Sigmoid colon (tissue), 7 donors: ENCODE data around the gene SRRM4. TPM values are rescaled to one million over a fixed set of nuclear protein-coding genes. Genes with fewer than 3 reads are reported as not detected.

Source experiments
- DNase-seq: peaks from one replicate; pipeline ENCODE4 v3.0.0-alpha.2; 2019
- H3K27ac ChIP-seq, 4 donors: fragments of 200-600 bp; sonication (generic); one replicate each; pipeline ENCODE4 v1.5.1; 2016 to 2019; ENCODE audit warnings: mild to moderate bottlenecking in 1 of 4
- H3K27me3 ChIP-seq, 3 donors: fragments of 200-600 bp; sonication (generic); one replicate each; pipeline ENCODE4 v1.5.1; 2019; ENCODE audit warnings: mild to moderate bottlenecking in 1 of 3
- H3K36me3 ChIP-seq, 4 donors: fragments of 200-600 bp; sonication (generic); one replicate each; pipeline ENCODE4 v1.5.1; 2016 to 2019
- H3K4me1 ChIP-seq, 4 donors: fragments of 200-600 bp; sonication (generic); one replicate each; pipeline ENCODE4 v1.5.1; 2017 to 2019
- H3K4me3 ChIP-seq, 4 donors: fragments of 200-600 bp; sonication (generic); one replicate each; pipeline ENCODE4 v1.5.1; 2017 to 2019; ENCODE audit warnings: mild to moderate bottlenecking in 2 of 4, moderate library complexity in 1 of 4
- H3K9me3 ChIP-seq, 4 donors: fragments of 200-600 bp in 3 of 4; sonication (generic) in 3 of 4; one replicate each; pipeline versions ENCODE4 v1.5.1 to v1.6.1; 2013 to 2019
- CTCF ChIP-seq, 4 experiments: fragments of 450-650 bp in 3 of 4; fragments of 200-600 bp in 1 of 4; IDR thresholded peaks; one replicate each; pipeline ENCODE4 v1.5.1; 2016 to 2019; ENCODE audit warnings: antibody characterized with exemption in 4 of 4, mild to moderate bottlenecking in 3 of 4, moderate library complexity in 2 of 4
- EP300 ChIP-seq, 4 donors: sonication (generic); formaldehyde crosslinking; IDR thresholded peaks; one replicate each; pipeline ENCODE4 v1.6.1; 2017; ENCODE audit warnings: antibody characterized with exemption in 4 of 4
- POLR2A ChIP-seq, 2 donors: fragments of 450-650 bp; IDR thresholded peaks; one replicate each; pipeline ENCODE4 v1.6.1; 2016; ENCODE audit warnings: antibody characterized with exemption in 2 of 2, mild to moderate bottlenecking in 2 of 2, moderate library complexity in 2 of 2
- POLR2AphosphoS5 ChIP-seq, 4 donors: sonication (generic); formaldehyde crosslinking; IDR thresholded peaks; one replicate each; pipeline ENCODE4 v1.6.1; 2017; ENCODE audit warnings: antibody characterized with exemption in 4 of 4
- WGBS, 2 donors: extraction: QIAGEN DNeasy Blood & Tissue Kit; methylation state at CpG; one replicate each; pipeline ENCODE4 v1.1.7; 2013; 5-methylcytosine and 5-hydroxymethylcytosine counted together
- intact Hi-C: fragments of 100-400 bp; cut with DNase I; formaldehyde crosslinking; loops from one replicate; pipeline ENCODE4 v1.15.1; 2023
- polyA plus RNA-seq, 3 donors: library from polyadenylated mRNA; stranded (reverse); fragments of 200-250 nt; gene quantifications; one replicate each; pipeline ENCODE4 v1.2.3, GENCODE V29; 2013
- total RNA-seq, 4 donors: library from RNA; depleted of rRNA; stranded (reverse); fragments of >200 nt; gene quantifications; one replicate each; pipeline ENCODE4 v1.1.0, GENCODE V29; 2016
- donor health status: healthy with polysubstance abuse.
- donor health status: Bipolar disorder and iron deficiency.
- donor health status: healthy.

The SRRM4 gene
- total and polyA plus RNA-seq, 7 donors: under 0.01 to 0.14 (median 0.07) TPM; not detected in 4

GRCh38 chr12:119175081-119175480, 193.7 kb downstream of the SRRM4 start:
- Histone ChIP-seq H3K27me3 (no peaks in the 10 kb centered on the region), H3K36me3 (no peaks in the 10 kb centered on the region), H3K4me3 (no peak overlapping the region), H3K4me1 (peaks cover 0 to 19% (median 16%) of the 10 kb centered on the region in 4 donors), H3K27ac (peak overlapping the region; percentile 91 to 99 (median 96)), H3K9me3 (no peaks in the 10 kb centered on the region)
- intact Hi-C loops: loop anchor here (5.0 to 10.0 kb wide), 3 partner anchors 490 to 798 kb away; partner anchors contain the start of gene SUDS3
- DNase-seq: no peak
- no peak for TF ChIP-seq POLR2AphosphoS5 (IDR thresholded peaks at IDR 0.05)
- TF ChIP-seq POLR2A (IDR thresholded peaks at IDR 0.05): no peak
- TF ChIP-seq EP300 (IDR thresholded peaks at IDR 0.05): no peak
- TF ChIP-seq CTCF (IDR thresholded peaks at IDR 0.05): no peak
- 70 to 82% methylated on average over 5 of the region's 5 CpGs for WGBS, 2 donors

GRCh38 chr12:119176267-119177055, 195.1 kb downstream of the SRRM4 start:
- peaks cover 0 to 19% (median 16%) of the 10 kb centered on the region in 4 donors for H3K4me1 ChIP-seq
- H3K27me3 ChIP-seq: no peaks in the 10 kb centered on the region
- TF ChIP-seq POLR2AphosphoS5 (IDR thresholded peaks at IDR 0.05): peak; percentile 70 to 94 (median 79)
- TF ChIP-seq EP300 (IDR thresholded peaks at IDR 0.05): peak in 2 of 4 donors; percentile 63 to 92
- peak in 1 of 2 donors; percentile 41 for TF ChIP-seq POLR2A (IDR thresholded peaks at IDR 0.05)
- no peak for TF ChIP-seq CTCF (IDR thresholded peaks at IDR 0.05)
- no peaks in the 10 kb centered on the region for H3K9me3 ChIP-seq
- peak; percentile 99 for DNase-seq
- WGBS, 2 donors: 31 to 48% methylated on average over 21 of the region's 21 CpGs
- H3K36me3 ChIP-seq: no peaks in the 10 kb centered on the region
- H3K27ac ChIP-seq: peak overlapping the region; percentile 91 to 99 (median 96)
- H3K4me3 ChIP-seq: peak overlapping the region; percentile 20 to 55 (median 40)
- intact Hi-C loops: loop anchor here (2.0 to 10.0 kb wide), 4 partner anchors 236 to 799 kb away; partner anchors contain the start of gene SUDS3

- no peaks in the 10 kb centered on the region for H3K27me3 ChIP-seq
- no peaks in the 10 kb centered on the region for H3K9me3 ChIP-seq
- 87 to 91% methylated on average over 4 of the region's 4 CpGs for WGBS, 2 donors
- DNase-seq: no peak
- H3K4me1 ChIP-seq: peaks cover 0 to 19% (median 16%) of the 10 kb centered on the region in 4 donors
- peak overlapping the region; percentile 91 to 99 (median 96) for H3K27ac ChIP-seq
- intact Hi-C loops: loop anchor here (2.0 to 10.0 kb wide), 4 partner anchors 236 to 800 kb away; partner anchors contain the start of gene SUDS3
- H3K4me3 ChIP-seq: no peak overlapping the region
- no peaks in the 10 kb centered on the region for H3K36me3 ChIP-seq
- TF ChIP-seq POLR2A (IDR thresholded peaks at IDR 0.05) (no peak), EP300 (IDR thresholded peaks at IDR 0.05) (no peak), POLR2AphosphoS5 (IDR thresholded peaks at IDR 0.05) (no peak), CTCF (IDR thresholded peaks at IDR 0.05) (no peak)
Measured at GRCh38 chr12:119177056-119177325, 195.7 kb downstream of the SRRM4 start.

- Histone ChIP-seq H3K4me1 (peaks cover 0 to 21% (median 16%) of the 10 kb centered on the region in 4 donors), H3K27me3 (no peaks in the 10 kb centered on the region), H3K9me3 (no peaks in the 10 kb centered on the region), H3K27ac (peak overlapping the region; percentile 91 to 99 (median 96)), H3K36me3 (no peaks in the 10 kb centered on the region), H3K4me3 (peak overlapping the region in 2 of 4 donors; percentile 76 to 86)
- TF ChIP-seq POLR2A (IDR thresholded peaks at IDR 0.05) (no peak), EP300 (IDR thresholded peaks at IDR 0.05) (no peak), CTCF (IDR thresholded peaks at IDR 0.05) (no peak), POLR2AphosphoS5 (IDR thresholded peaks at IDR 0.05) (peak in 3 of 4 donors; percentile 9 to 54 (median 45))
- DNase-seq: no peak
- WGBS, 2 donors: 91 to 92% methylated on average over 15 of the region's 15 CpGs
- intact Hi-C loops: loop anchor here (2.0 to 10.0 kb wide), 5 partner anchors 149 to 801 kb away; partner anchors contain the start of gene SUDS3
Measured at GRCh38 chr12:119177724-119178380, 196.5 kb downstream of the SRRM4 start.
